Neural crest cell (in vitro differentiated cells): Measurements from ENCODE around the gene PRIMPOL. TPM values are rescaled to one million over a fixed set of nuclear protein-coding genes. Genes with fewer than 3 reads are reported as not detected.
"Not testable (repeated sequence)": the region's sequence is repeated elsewhere in the genome, so short reads cannot be mapped to it uniquely, and the experiment has no call there.

ENCODE experiments used
- DNase-seq: peaks from one replicate; pipeline ENCODE4 v3.0.0; 2021; ENCODE audit warnings: low read depth, mixed read lengths, low spot score
- H3K27ac Mint-ChIP-seq: one replicate; pipeline ENCODE4 v1.8.0; 2021; ENCODE audit warnings: mild to moderate bottlenecking, mixed read lengths; ENCODE audit not compliant: unreplicated experiment
- H3K27me3 Mint-ChIP-seq: 2 replicates; pipeline ENCODE4 v1.8.0; 2021; ENCODE audit warnings: low read depth, mild to moderate bottlenecking, mixed read lengths
- H3K36me3 Mint-ChIP-seq: 2 replicates; pipeline ENCODE4 v1.8.0; 2021; ENCODE audit warnings: low read depth, mild to moderate bottlenecking, mixed read lengths
- H3K4me1 Mint-ChIP-seq: 2 replicates; pipeline ENCODE4 v1.8.0; 2021; ENCODE audit warnings: mixed read lengths
- H3K4me3 Mint-ChIP-seq: one replicate; pipeline ENCODE4 v1.8.0; 2021; ENCODE audit warnings: mild to moderate bottlenecking, mixed read lengths
- H3K9me3 Mint-ChIP-seq: 2 replicates; pipeline ENCODE4 v1.8.0; 2021; ENCODE audit warnings: mixed read lengths
- CTCF ChIP-seq: fragments of 200-600 bp; sonication (generic); conservative IDR thresholded peaks from 2 replicates; pipeline ENCODE4 v1.5.0; 2021; ENCODE audit warnings: antibody characterized with exemption, mild to moderate bottlenecking
- total RNA-seq: library from RNA; stranded (reverse); gene quantifications from 2 replicates; pipeline ENCODE4 v1.2.1, GENCODE V29; 2021

Gene PRIMPOL
- total RNA-seq, 1 donor from 2014 or later, result 24.5 TPM

- H3K9me3 Mint-ChIP-seq, result no peaks in the 10 kb centered on the region
- no peak overlapping the region for H3K4me3 Mint-ChIP-seq
- H3K27me3 Mint-ChIP-seq, result no peaks in the 10 kb centered on the region
- H3K27ac Mint-ChIP-seq, result no peak overlapping the region
- DNase-seq, result no peak
- TF ChIP-seq CTCF, result no peak
- H3K36me3 Mint-ChIP-seq, result peaks cover 29% of the 10 kb centered on the region
- H3K4me1 Mint-ChIP-seq, result peaks cover 17% of the 10 kb centered on the region
These were observed 24.5 kb upstream of the PRIMPOL start for GRCh38 chr4:184624972-184625554.

DNA sequence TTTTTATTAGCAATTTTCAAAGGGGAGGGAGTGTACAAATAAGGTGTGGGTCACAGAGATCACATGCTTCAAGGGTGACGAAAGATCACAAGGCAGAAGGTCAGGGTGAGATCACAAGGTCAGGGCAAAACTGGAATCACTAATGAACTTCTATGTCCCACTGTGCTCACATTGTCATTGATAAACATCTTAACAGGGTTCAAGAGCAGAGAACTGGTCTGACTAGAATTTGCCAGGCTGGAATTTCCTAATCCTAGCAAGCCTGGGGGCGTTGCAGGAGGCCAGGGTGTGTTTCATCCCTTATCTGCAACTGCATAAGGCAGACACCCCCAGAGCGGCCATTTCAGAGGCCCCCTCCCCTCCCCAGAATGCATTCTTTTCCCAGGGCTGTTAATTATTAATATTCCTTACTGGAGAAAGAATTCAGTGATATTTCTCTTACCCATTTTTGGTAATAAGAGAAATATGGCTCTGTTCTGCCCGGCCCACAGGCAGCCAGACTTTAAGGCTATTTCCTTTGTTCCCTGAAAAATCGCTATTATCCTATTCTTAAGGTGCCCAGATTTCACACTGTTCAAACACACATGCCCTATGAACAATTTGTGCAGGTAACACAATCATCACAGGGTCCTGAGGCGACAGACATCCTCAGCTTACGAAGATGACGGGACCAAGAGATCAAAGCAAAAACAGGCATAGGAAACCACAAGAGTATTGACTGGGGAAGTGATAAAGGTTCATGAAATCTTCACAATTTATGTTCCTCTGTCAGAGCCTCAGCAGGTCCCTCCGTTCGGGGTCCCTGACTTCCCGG lies 23.5 kb upstream of the PRIMPOL start:
- not testable (repeated sequence) for H3K27me3 Mint-ChIP-seq, DNase-seq, H3K9me3 Mint-ChIP-seq, H3K4me3 Mint-ChIP-seq
- peaks cover 32% of the 10 kb centered on the region for H3K36me3 Mint-ChIP-seq
- H3K27ac Mint-ChIP-seq, result peak overlapping the region; percentile 8
- H3K4me1 Mint-ChIP-seq, result peaks cover 17% of the 10 kb centered on the region

DNA sequence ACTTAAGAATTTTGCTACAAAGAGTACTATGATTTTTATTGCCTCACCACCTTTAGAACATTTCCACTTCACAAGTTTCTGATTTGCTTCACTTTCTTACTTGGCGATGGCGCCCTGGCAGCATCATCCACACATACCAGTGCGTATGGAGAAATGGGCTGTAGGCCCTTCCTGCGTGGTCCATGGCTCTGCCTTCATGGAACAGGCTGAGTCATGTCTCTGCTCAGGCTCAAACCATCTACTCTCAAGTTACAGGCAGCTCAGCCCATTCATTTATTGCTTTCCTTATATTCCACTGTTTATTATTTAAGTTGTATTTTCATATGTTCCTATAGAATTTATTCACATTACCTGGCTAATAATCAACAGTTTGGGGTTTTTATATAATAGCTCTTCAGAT lies 21.4 kb upstream of the PRIMPOL start:
- Mint-ChIP-seq H3K4me3 (no peak overlapping the region), H3K36me3 (peaks cover 33% of the 10 kb centered on the region), H3K4me1 (peaks cover 17% of the 10 kb centered on the region), H3K27ac (no peak overlapping the region), H3K27me3 (no peaks in the 10 kb centered on the region), H3K9me3 (no peaks in the 10 kb centered on the region)
- no peak for TF ChIP-seq CTCF
- no peak for DNase-seq

GRCh38 chr4:184632842-184633241 lies 16.7 kb upstream of the PRIMPOL start:
- Mint-ChIP-seq H3K4me3 (no peak overlapping the region), H3K27ac (no peak overlapping the region), H3K36me3 (peaks cover 12% of the 10 kb centered on the region)

GRCh38 chr4:184635381-184635780 lies 14.2 kb upstream of the PRIMPOL start:
- Mint-ChIP-seq H3K27me3 (no peaks in the 10 kb centered on the region), H3K27ac (no peak overlapping the region), H3K9me3 (no peaks in the 10 kb centered on the region), H3K4me1 (no peaks in the 10 kb centered on the region), H3K36me3 (peaks cover 13% of the 10 kb centered on the region), H3K4me3 (no peak overlapping the region)
- TF ChIP-seq CTCF, result no peak
- DNase-seq, result no peak

More at GRCh38 chr4:184632842-184633241, 16.7 kb upstream of the PRIMPOL start:
- no peak for DNase-seq
- no peaks in the 10 kb centered on the region for H3K4me1 Mint-ChIP-seq
- no peaks in the 10 kb centered on the region for H3K9me3 Mint-ChIP-seq
- no peak for TF ChIP-seq CTCF
- H3K27me3 Mint-ChIP-seq, result no peaks in the 10 kb centered on the region

- DNase-seq, result no peak
- TF ChIP-seq CTCF, result no peak
- no peak overlapping the region for H3K27ac Mint-ChIP-seq
- H3K4me1 Mint-ChIP-seq, result no peaks in the 10 kb centered on the region
- H3K27me3 Mint-ChIP-seq, result no peaks in the 10 kb centered on the region
- H3K9me3 Mint-ChIP-seq, result no peaks in the 10 kb centered on the region
- H3K36me3 Mint-ChIP-seq, result peaks cover 13% of the 10 kb centered on the region
- H3K4me3 Mint-ChIP-seq, result no peak overlapping the region
These were observed 13.4 kb upstream of the PRIMPOL start for GRCh38 chr4:184636144-184636543.
